OCI-LY1 (cell line): ENCODE measurements around the gene CISD2.
"Not testable (repeated sequence)": the region's sequence is repeated elsewhere in the genome, so short reads cannot be mapped to it uniquely, and the experiment has no call there.

Experiments
- H2AFZ ChIP-seq: fragments of 200-600 bp; sonication (generic), shearing (Covaris generic); 2 replicates; pipeline ENCODE4 v1.6.0; 2014; ENCODE audit warnings: antibody characterized with exemption, mild to moderate bottlenecking, low read length
- H3F3A ChIP-seq: fragments of 200-600 bp; sonication (generic), shearing (Covaris generic); 2 replicates; pipeline ENCODE4 v1.6.0; 2014; ENCODE audit warnings: mild to moderate bottlenecking, antibody characterized with exemption, low read length, moderate library complexity; ENCODE audit not compliant: insufficient read depth
- H3K27ac ChIP-seq: fragments of 200-600 bp; sonication (generic); 2 replicates; pipeline ENCODE4 v1.5.1; 2014; ENCODE audit warnings: low read length, mixed run types, mild to moderate bottlenecking, low read depth; ENCODE audit not compliant: poor library complexity, severe bottlenecking
- H3K27me3 ChIP-seq: fragments of 200-600 bp; sonication (generic); 2 replicates; pipeline ENCODE4 v1.6.0; 2014; ENCODE audit warnings: antibody characterized with exemption, mild to moderate bottlenecking, low read length, moderate library complexity; ENCODE audit not compliant: insufficient read depth
- H3K36me3 ChIP-seq: fragments of 200-600 bp; sonication (generic); 2 replicates; pipeline ENCODE4 v1.6.1; 2014; ENCODE audit warnings: mild to moderate bottlenecking, antibody characterized with exemption, low read length, moderate library complexity, mixed read lengths; ENCODE audit not compliant: insufficient read depth
- H3K4me1 ChIP-seq: fragments of 200-600 bp; sonication (generic); 2 replicates; pipeline ENCODE4 v1.5.1; 2014; ENCODE audit warnings: mild to moderate bottlenecking, low read length, moderate library complexity; ENCODE audit not compliant: insufficient read depth, severe bottlenecking
- H3K4me2 ChIP-seq: fragments of 200-600 bp; sonication (generic), shearing (Covaris generic); 2 replicates; pipeline ENCODE4 v1.6.1; 2014; ENCODE audit warnings: low read length
- H3K4me3 ChIP-seq: fragments of 200-600 bp; sonication (generic); 2 replicates; pipeline ENCODE4 v1.5.1; 2014; ENCODE audit warnings: low read length, low read depth, mild to moderate bottlenecking, mixed read lengths; ENCODE audit not compliant: poor library complexity, severe bottlenecking
- H3K79me2 ChIP-seq: fragments of 200-600 bp; shearing (Covaris generic); 2 replicates; pipeline ENCODE4 v1.6.1; 2016; ENCODE audit warnings: mixed run types, low read length, mixed read lengths; ENCODE audit not compliant: insufficient read depth
- H3K9ac ChIP-seq: fragments of 200-600 bp; sonication (generic), shearing (Covaris generic); 2 replicates; pipeline ENCODE4 v1.6.1; 2014; ENCODE audit warnings: mild to moderate bottlenecking, low read length, mixed read lengths
- H3K9me2 ChIP-seq: fragments of 200-600 bp; sonication (generic), shearing (Covaris generic); 2 replicates; pipeline ENCODE4 v1.6.1; 2014; ENCODE audit warnings: low read depth, mild to moderate bottlenecking, low read length, mixed read lengths
- H3K9me3 ChIP-seq: fragments of 200-600 bp; shearing (Covaris generic); 2 replicates; pipeline ENCODE4 v1.6.1; 2014; ENCODE audit warnings: low read length, mixed read lengths
- H4K20me1 ChIP-seq: fragments of 200-600 bp; sonication (generic), shearing (Covaris generic); 2 replicates; pipeline ENCODE4 v1.6.0; 2016; ENCODE audit warnings: mild to moderate bottlenecking, low read length; ENCODE audit not compliant: insufficient read depth
- EZH2 ChIP-seq: fragments of 200-600 bp; sonication (generic), shearing (Covaris generic); IDR thresholded peaks from 2 replicates; pipeline ENCODE4 v1.8.0; 2017; ENCODE audit warnings: borderline replicate concordance, mixed run types, mild to moderate bottlenecking, antibody characterized with exemption, low read length, moderate library complexity, mixed read lengths
- TF ChIP-seq, protein P1 (sequence below): fragments of 200-600 bp; sonication (generic), shearing (Covaris generic); IDR thresholded peaks from 2 replicates; pipeline ENCODE4 v1.5.1; 2017; ENCODE audit warnings: mild to moderate bottlenecking, antibody characterized with exemption, low read length, moderate library complexity, mixed read lengths

The CISD2 gene

GRCh38 chr4:102868781-102869568 is at the start of gene CISD2:
Gene CISD2 (plus strand): TSS chr4:102868992. CDS start chr4:102869085, 93 bp downstream.
- Histone ChIP-seq H4K20me1 (no peaks in the 10 kb centered on the region), H3K36me3 (peaks cover 38% of the 10 kb centered on the region), H3K9me3 (no peaks in the 10 kb centered on the region), H3K9me2 (no peaks in the 10 kb centered on the region), H2AFZ (no peak within 1 kb of the TSS), H3K4me3 (peak within 1 kb of the TSS; percentile 70), H3F3A (no peaks in the 10 kb centered on the region; the same call in 1 of the 2 replicates), H3K9ac (peak within 1 kb of the TSS; percentile 77), H3K4me1 (peaks cover 40% of the 10 kb centered on the region), H3K79me2 (peaks cover 71% of the 10 kb centered on the region), H3K27ac (peak within 1 kb of the TSS; percentile 99), H3K4me2 (peak within 1 kb of the TSS; percentile 88), H3K27me3 (no peaks in the 10 kb centered on the region)
- TF ChIP-seq EZH2 = no peak
- TF ChIP-seq, protein P1, sequence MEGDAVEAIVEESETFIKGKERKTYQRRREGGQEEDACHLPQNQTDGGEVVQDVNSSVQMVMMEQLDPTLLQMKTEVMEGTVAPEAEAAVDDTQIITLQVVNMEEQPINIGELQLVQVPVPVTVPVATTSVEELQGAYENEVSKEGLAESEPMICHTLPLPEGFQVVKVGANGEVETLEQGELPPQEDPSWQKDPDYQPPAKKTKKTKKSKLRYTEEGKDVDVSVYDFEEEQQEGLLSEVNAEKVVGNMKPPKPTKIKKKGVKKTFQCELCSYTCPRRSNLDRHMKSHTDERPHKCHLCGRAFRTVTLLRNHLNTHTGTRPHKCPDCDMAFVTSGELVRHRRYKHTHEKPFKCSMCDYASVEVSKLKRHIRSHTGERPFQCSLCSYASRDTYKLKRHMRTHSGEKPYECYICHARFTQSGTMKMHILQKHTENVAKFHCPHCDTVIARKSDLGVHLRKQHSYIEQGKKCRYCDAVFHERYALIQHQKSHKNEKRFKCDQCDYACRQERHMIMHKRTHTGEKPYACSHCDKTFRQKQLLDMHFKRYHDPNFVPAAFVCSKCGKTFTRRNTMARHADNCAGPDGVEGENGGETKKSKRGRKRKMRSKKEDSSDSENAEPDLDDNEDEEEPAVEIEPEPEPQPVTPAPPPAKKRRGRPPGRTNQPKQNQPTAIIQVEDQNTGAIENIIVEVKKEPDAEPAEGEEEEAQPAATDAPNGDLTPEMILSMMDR = no peak

DNA sequence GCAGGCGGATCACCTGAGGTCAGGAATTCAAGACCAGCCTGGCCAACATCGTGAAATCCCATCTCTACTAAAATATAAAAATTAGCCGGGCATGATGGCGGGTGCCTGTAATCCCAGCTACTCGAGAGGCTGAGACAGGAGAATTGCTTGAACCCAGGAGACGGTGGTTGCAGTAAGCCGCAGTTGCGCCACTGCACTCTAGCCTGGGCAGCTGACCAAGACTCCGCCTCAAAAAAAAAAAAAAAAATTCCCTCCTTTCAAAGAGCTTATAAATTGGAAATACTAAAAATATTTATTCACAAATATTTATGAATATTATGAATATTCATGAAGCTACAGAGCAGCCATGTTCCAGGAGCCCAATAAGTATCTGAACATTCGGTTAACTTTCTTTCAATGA is 49.7 kb upstream of the CISD2 start:
- Histone ChIP-seq H4K20me1 (peaks cover 21% of the 10 kb centered on the region), H3K36me3 (peaks cover 94% of the 10 kb centered on the region), H3K4me2 (0 out of 2 replicates have a peak overlapping the region, but pooled peaks have one; percentile 18), H3K4me1 (peaks cover 70% of the 10 kb centered on the region), H3K79me2 (peaks cover 100% of the 10 kb centered on the region)
- not testable (repeated sequence) for H2AFZ ChIP-seq, H3K27me3 ChIP-seq, H3K4me3 ChIP-seq, H3K27ac ChIP-seq, H3K9me3 ChIP-seq, H3F3A ChIP-seq, H3K9me2 ChIP-seq, H3K9ac ChIP-seq

- no peak overlapping the region for H2AFZ ChIP-seq
- peaks cover 21% of the 10 kb centered on the region for H4K20me1 ChIP-seq
- no peaks in the 10 kb centered on the region for H3K27me3 ChIP-seq
- no peak overlapping the region for H3K4me3 ChIP-seq
- H3K36me3 ChIP-seq = peaks cover 96% of the 10 kb centered on the region
- no peaks in the 10 kb centered on the region for H3F3A ChIP-seq
- no peak overlapping the region for H3K27ac ChIP-seq
- H3K4me1 ChIP-seq = peaks cover 77% of the 10 kb centered on the region
- TF ChIP-seq, protein P1 = no peak
- no peak for TF ChIP-seq EZH2
- H3K9me3 ChIP-seq = no peaks in the 10 kb centered on the region
- H3K79me2 ChIP-seq = peaks cover 100% of the 10 kb centered on the region
- peak overlapping the region; percentile 24 for H3K4me2 ChIP-seq
- H3K9ac ChIP-seq = no peak overlapping the region
- no peaks in the 10 kb centered on the region for H3K9me2 ChIP-seq
Observed at GRCh38 chr4:102819588-102820365, 49.0 kb upstream of the CISD2 start.
